NCI-H1436 treated with DMSO at 0.1 percent for 48 hours (cell line): ENCODE results near the gene TUT4.

ENCODE experiments used
- DNase-seq: peaks from one replicate; lab custom pipeline; 2025; lab: John Stamatoyannopoulos, UW

Gene TUT4

DNA sequence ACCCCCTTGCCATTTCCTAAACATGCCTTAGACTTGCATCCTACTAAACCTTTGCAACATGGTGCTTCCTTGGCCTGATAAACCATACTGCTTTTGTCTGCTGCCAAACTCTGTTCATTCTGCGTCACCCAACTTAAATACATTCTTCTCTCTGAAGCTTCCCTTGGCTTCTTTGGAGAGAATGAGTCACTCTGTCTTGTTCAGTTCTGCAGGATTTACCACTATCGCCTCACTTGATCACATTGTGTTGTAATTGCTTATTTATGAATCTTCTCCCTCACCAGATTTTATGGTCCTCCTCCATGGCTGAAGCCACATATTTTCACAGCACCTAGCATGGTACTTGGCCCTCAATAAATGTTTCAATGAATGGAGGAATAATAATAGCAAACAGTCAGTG, 21.7 kb upstream of the TUT4 start:
- no peak for DNase-seq

- no peak for DNase-seq
Observed at GRCh38 chr1:52572387-52572786, 19.5 kb upstream of the TUT4 start.

DNA sequence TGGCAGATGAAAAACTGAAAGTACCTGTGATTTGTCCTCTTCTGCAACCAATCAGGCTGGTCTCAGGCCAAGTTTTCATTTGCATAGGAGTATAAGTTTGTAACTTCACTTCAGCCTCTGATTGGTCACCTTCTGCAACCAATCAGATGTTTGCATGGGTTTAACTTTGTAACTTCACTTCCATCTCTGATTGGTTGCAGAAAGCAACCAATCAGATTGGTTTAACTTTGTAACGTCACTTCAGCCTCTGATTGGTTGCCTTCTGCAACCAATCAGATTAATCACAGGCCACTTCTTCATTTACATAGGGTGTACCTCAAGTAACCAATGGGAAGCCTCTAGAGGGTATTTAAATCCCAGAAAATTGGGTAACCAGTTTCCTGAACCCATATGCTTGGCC, 18.9 kb upstream of the TUT4 start:
- DNase-seq: no peak

GRCh38 chr1:52569449-52570210, 16.7 kb upstream of the TUT4 start:
- no peak for DNase-seq

DNA sequence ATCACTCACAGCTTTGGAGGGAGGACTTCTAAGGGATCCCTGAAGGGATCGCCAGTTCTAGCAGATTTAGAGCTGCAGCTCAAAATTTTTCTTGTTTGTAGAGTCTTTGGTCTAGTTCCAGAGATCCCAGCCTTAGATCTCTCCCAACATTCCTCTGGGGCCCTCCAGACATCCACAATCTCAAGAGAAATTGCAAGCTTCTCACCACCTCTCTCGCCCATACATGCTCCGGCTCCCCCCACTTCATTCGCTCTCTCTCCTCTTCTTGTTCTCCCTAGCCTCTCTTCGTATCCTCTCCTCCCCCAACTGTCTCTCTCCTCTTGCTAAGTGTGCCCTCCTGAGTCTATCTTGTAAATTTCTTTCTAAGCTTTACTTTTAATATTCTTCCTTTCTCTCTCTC, 15.1 kb upstream of the TUT4 start:
- DNase-seq: no peak

- DNase-seq: no peak
Observed at GRCh38 chr1:52562766-52563165, 9.9 kb upstream of the TUT4 start.

- DNase-seq: no peak
Observed at GRCh38 chr1:52559875-52560274, 7.0 kb upstream of the TUT4 start.

DNA sequence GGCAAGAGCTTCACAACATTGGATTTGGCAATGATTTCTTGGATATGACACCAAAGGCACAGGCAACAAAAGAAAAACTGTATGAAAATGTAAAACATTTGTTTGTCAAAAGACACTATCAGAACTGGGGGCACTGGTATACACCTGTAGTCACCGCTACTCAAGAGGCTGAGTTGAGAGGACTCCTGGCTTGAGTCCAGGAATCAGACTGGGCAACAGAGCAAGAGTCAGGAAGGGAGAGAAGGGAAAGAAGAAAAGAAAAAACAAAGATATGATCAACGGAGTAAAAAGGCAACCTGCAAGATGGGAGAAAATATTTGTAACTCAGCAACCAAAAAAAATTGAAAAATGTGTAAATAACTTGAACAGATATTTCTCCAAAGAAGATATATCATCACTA, 6.0 kb upstream of the TUT4 start:
- DNase-seq: no peak

DNA sequence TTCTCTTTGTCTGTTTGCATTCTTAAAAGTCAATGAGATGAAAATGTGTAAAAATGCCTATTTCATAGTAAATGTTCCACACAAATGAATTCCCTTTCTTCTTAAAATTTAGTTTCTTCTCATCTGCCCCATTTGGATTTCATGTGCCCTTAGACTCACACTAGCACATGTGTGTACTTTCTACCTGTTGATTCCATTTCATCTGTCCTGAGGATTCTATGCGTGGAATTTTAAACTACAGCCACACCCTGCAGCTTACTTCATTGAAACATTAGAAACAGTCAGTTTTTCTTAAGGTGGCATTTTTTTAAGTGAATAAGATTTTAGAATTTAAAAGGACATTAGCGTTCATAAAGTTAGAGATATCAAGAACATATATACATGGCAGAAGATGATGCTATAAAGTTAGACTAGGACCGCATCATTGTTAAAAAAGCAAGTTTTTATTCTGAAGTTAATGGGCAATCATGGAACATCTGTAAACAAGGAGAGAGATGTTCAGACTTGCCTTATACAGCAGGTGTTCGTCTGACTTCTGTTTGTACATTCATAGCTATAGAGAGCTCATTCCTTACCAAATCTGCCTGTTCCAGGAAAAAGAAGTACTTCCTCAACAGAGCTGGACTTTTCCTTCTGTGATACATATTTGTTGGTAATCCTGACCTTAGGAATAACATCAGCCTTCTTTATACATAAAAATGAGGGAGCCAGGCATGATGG, 3.9 kb upstream of the TUT4 start:
- no peak for DNase-seq

DNA sequence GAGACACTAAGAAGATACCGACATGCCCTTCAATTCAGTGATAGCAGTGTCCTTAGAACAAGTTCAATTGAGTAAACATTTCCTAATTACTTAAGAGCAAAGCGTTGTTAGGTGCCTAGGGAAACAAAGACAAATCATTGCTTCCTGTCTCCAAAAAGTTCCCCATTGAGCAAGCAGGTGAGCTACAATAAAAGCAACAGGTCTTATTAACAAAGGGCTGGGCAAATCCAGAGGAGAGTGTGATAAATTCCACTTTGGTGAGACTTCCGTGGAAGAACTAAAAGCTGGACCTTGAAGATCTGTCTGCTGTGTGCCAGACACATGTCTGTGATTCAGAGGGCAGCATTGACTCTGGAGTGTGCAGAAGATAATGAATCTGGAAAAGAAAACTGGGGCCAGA, 1.9 kb upstream of the TUT4 start:
- peak; percentile 28 for DNase-seq

GRCh38 chr1:52554267-52554640, 1.4 kb upstream of the TUT4 start:
- no peak for DNase-seq

DNA sequence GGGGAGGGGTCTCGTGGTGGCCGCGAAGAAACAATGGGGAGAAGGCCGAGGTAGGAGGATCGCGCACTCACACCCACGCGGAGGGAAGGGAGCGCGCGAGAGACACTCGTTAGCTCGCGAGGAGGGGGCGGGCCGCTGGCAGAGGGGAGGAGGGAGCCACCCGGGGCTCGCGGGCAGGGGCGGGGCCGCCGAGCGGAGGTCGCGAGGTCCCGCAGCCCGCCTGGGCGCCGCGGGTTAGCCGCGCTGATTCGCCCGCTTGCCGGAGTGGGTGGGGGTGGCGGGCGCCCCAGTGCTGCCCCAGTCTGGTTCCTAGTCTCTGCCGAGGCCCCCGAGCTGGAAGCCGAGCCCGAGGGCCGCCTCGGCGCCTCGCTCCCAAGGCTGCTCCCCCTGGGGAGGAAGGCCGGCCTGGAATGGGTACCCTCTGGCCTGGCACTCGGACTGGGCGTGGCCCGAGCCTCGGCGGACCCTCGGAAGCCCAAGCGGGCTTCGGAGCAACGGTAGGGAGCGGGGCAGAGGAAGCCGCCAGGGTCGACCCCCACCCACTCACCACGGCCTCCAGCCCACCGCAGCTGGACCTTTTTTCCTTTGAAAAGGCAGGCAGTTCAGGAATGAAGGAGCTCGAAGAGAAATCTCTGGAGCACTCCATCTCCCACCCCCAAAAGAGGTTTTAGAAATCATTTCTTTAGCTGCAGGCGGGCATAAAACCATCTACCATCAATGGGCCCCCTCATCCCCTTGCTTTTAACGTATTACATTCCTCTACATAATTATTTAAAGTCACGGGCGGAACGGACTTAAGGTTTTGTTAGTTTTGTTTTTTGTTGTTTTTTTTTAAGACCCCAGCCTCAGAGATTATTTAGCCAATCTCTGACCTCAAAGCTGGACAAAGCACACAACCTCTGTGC, 722 bp upstream of the TUT4 start:
- DNase-seq: no peak

DNA sequence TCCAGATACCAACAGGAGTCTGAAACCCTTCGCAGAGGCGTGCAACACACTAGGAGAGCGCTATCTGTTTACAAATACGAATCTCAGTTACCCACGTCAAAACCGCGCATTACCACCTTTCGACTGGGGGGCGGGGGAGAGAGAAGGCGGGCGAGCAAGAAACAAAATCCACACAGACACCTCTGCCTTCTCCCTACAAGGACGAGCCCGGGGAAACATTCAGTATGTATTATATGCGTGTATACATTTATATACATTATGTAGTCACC, 722 bp downstream of the TUT4 start:
- DNase-seq: no peak

GRCh38 chr1:52551507-52552235, 1.2 kb downstream of the TUT4 start:
- no peak for DNase-seq

- DNase-seq: no peak
Observed at GRCh38 chr1:52550447-52550846, 2.4 kb downstream of the TUT4 start.

- no peak for DNase-seq
Observed at GRCh38 chr1:52549267-52549666, 3.6 kb downstream of the TUT4 start.

DNA sequence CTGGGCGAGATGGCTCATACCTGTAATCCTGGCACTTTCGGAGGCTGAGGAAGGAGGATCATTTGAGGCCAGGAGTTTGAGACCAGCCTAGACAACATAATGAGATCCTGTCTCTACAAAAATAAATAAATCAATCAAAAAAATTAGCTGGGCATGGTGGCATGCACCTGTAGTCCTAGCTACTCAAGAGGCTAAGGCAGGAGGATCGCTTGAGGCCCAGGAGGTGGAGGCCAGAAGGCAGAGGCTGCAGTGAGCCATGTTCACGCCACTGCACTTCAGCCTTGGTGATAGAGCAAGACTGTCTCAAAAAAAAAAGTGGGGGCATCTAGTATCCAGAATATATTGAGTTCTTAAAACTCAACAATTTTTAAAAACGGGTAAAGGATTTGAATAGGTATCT, 6.0 kb downstream of the TUT4 start:
- no peak for DNase-seq

DNA sequence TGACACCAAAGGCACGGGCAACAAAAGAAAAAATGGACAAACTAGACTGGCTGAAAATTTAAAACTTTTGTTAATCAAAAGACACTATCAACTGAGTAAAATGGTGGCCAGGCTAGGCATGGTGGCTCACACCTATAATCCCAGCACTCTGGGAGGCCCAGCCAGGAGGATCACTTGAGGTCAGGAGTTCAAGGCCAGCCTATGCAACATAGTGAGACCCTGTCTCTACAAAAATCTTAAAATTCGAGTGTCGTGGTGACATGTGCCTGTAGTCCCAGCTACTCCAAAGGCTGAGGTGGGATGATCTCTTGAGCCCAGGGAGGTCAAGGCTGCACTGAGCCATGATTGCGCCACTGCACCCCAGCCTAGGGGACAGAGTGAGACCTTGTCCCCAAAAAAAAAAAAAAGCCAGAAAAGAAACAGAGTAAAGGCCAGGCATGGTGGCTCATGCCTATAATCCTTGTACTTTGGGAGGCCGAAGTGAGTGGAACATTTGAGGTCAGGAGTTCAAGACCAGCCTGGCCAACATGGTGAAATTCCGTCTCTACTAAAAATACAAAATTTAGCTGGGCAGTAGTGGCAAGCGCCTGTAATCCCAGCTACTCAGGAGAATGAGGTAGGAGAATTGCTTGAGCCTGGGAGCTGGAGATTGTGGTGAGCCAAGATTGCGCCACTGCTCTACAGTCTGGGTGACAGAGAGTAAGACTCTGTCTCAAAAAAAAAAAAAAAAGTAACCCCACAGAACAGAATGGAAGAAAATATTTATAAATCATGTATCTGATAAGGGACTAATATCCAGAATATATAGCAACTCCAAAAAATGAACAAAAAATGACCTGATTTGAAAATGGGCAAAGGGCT, 8.0 kb downstream of the TUT4 start:
- no peak for DNase-seq

GRCh38 chr1:52542085-52542688, 10.7 kb downstream of the TUT4 start:
- DNase-seq: no peak

DNA sequence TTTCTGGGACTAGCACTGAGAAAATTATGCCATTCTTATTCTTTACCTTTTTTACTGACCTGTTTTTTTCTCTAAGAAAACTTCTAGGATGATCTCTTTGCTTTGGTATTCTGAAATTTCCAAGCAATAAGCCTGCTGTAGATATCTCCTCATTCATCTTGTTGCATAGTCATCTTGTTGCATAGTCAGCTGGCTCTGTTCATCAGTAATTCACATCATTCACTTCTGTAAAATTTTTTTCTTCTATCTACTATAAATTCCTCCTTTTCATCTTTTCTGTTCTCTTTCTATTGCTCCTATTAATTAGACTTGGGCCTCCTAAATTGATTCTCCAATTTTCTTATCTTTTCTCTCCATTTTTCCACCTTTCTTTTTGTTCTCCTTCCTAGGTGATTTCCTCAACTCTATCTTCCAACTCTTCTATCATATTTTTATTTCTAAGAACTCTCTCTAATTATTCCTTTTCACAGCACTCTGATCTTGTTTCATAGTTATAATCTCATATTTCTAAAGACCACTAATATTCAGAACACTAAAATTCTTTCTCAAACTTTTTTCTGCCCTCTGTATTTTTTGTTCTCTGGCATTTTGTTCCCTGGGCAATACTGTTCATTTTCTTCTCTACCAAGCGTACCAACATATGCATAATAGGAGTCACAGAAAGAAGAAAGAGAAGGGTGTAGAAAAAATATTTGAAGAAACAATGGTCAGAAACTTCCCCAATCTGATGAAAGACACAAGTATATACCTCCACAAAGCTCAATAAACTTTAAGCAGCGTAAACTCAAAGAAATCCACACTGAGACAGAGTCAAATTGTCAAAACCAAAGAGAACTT, 17.7 kb downstream of the TUT4 start:
- DNase-seq: no peak
